ENCODE results near the gene EGR2. TPM values are rescaled to one million over a fixed set of nuclear protein-coding genes. Genes with fewer than 3 reads are reported as not detected.

Gene EGR2
- total RNA-seq, 1 experiment from 2014 or later = 2.6 TPM

- Histone ChIP-seq H2AK5ac (ENCODE audit: insufficient read length, low read length) (no peak overlapping the region), H3K56ac (ENCODE audit: insufficient read length, low read depth, low read length) (no peak overlapping the region), H2BK12ac (ENCODE audit: insufficient read length, low read depth, low read length) (no peak overlapping the region), H2AFZ (ENCODE audit: low read length) (no peak overlapping the region), H3K4ac (ENCODE audit: low read depth, low read length) (no peak overlapping the region), H4K91ac (ENCODE audit: insufficient read length, low read depth, low read length) (no peak overlapping the region), H2BK15ac (ENCODE audit: low read depth, low read length) (no peak overlapping the region), H2BK20ac (ENCODE audit: low read depth, low read length, poor library complexity, severe bottlenecking) (peak overlapping the region; percentile 27), H3K23me2 (ENCODE audit: insufficient read length, low read depth, low read length, poor library complexity, severe bottlenecking) (no peaks in the 10 kb centered on the region), H3K4me1 (ENCODE audit: insufficient read depth, low read length) (peaks cover 3% of the 10 kb centered on the region; the same call in 1 of the 2 replicates), H3K14ac (ENCODE audit: insufficient read depth, low read length) (no peak overlapping the region), H3K79me2 (ENCODE audit: insufficient read depth, low read length) (no peaks in the 10 kb centered on the region), H4K5ac (ENCODE audit: insufficient read length, low read depth, low read length) (no peak overlapping the region), H3T11ph (ENCODE audit: low read length) (no peak overlapping the region), H3K9me3 (ENCODE audit: control insufficient read depth, low read depth, low read length) (no peaks in the 10 kb centered on the region), H4K8ac (replicated peaks; ENCODE audit: insufficient read length, low read depth, low read length) (no peak overlapping the region), H3K18ac (ENCODE audit: insufficient read length, low read depth, low read length) (no peak overlapping the region), H3K27me3 (ENCODE audit: insufficient read depth, low read length) (no peaks in the 10 kb centered on the region), H3K4me2 (ENCODE audit: insufficient read depth, insufficient read length, low read length) (no peak overlapping the region), H3K79me1 (ENCODE audit: insufficient read depth, low read depth, low read length, poor library complexity, severe bottlenecking) (no peaks in the 10 kb centered on the region), H2BK120ac (ENCODE audit: low read depth, low read length, poor library complexity, severe bottlenecking) (no peak overlapping the region), H3K27ac (ENCODE audit: insufficient read length, low read depth, low read length) (no peak overlapping the region), H4K20me1 (ENCODE audit: control insufficient read depth, insufficient read depth, insufficient read length) (no peaks in the 10 kb centered on the region), H3K9ac (ENCODE audit: extremely low read depth, insufficient read length, low read length) (no peak overlapping the region), H2BK5ac (ENCODE audit: insufficient read length, low read length) (no peak overlapping the region), H3K23ac (ENCODE audit: insufficient read length, low read depth, low read length) (no peak overlapping the region)
- no peak for DNase-seq
- no CpG with 5 or more reads among the region's 1 CpG for WGBS (ENCODE audit: extremely low coverage, insufficient read length, low lambda C conversion rate)
- no peaks in the 10 kb centered on the region for H3K27me3 Mint-ChIP-seq (ENCODE audit: low read depth)
- H3K36me3 Mint-ChIP-seq (ENCODE audit: insufficient read depth in 1 of 3, low read depth in 3 of 3) = no peaks in the 10 kb centered on the region
- H3K4me3 Mint-ChIP-seq = no peak overlapping the region
- TF ChIP-seq CTCF (conservative IDR thresholded peaks at IDR 0.05) = no peak
- H3K9me3 Mint-ChIP-seq = no peaks in the 10 kb centered on the region; a peak in 1 of 5 replicates
- peaks cover 18 to 26% of the 10 kb centered on the region in 2 experiments for H3K4me1 Mint-ChIP-seq
- H3K27ac Mint-ChIP-seq = peak overlapping the region; percentile 73 to 84 (median 79); a peak in 5 of 7 replicates
These were observed 46.5 kb downstream of the EGR2 start for GRCh38 chr10:62769574-62770242.

Data from H9 (cell line).